Ovary (tissue), 3 donors: ENCODE results near the gene CENPC.

Experiments
- EP300 ChIP-seq: sonication (generic); formaldehyde crosslinking; IDR thresholded peaks from one replicate; pipeline ENCODE4 v1.6.1; 2017; ENCODE audit warnings: antibody characterized with exemption
- POLR2A ChIP-seq: fragments of 450-650 bp; IDR thresholded peaks from one replicate; pipeline ENCODE4 v1.6.1; 2017; ENCODE audit warnings: antibody characterized with exemption, mild to moderate bottlenecking, moderate library complexity
- TF ChIP-seq, protein P1 (sequence below), 3 donors: fragments of 450-650 bp in 2 of 3; fragments of 200-600 bp in 1 of 3; IDR thresholded peaks; one replicate each; pipeline versions ENCODE4 v1.5.1 to v1.8.0; 2016 to 2022; ENCODE audit warnings: antibody characterized with exemption in 3 of 3, mild to moderate bottlenecking in 1 of 3
- donor health status: DM: no; HTN: no; CAD: no.

DNA sequence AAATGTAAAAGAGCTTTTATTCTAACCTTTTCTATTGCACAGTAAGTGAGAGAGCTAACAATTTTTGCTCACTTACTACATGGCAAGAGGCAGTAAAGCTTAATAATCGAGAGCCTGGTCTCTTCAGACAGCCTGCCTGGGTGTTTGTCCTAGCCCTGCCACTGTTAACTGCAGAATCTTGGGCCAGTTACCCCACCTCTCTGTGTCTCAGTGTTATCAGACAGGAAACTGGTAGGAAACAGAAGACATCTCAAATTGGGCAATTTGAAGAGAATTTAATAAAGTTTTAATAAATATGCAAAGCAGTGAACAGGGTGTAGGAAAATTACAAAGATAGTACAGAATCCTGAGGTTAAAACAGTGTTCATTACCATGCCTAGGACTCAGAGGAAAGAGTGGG lies 26.7 kb upstream of the CENPC start:
- TF ChIP-seq, protein P1, sequence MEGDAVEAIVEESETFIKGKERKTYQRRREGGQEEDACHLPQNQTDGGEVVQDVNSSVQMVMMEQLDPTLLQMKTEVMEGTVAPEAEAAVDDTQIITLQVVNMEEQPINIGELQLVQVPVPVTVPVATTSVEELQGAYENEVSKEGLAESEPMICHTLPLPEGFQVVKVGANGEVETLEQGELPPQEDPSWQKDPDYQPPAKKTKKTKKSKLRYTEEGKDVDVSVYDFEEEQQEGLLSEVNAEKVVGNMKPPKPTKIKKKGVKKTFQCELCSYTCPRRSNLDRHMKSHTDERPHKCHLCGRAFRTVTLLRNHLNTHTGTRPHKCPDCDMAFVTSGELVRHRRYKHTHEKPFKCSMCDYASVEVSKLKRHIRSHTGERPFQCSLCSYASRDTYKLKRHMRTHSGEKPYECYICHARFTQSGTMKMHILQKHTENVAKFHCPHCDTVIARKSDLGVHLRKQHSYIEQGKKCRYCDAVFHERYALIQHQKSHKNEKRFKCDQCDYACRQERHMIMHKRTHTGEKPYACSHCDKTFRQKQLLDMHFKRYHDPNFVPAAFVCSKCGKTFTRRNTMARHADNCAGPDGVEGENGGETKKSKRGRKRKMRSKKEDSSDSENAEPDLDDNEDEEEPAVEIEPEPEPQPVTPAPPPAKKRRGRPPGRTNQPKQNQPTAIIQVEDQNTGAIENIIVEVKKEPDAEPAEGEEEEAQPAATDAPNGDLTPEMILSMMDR (IDR thresholded peaks at IDR 0.05) = no peak
- TF ChIP-seq POLR2A (no peak), EP300 (no peak)
